Activated CD4-positive, alpha-beta T cell treated with anti-CD3 and anti-CD28 coated beads, Interleukin-10, Interleukin-2, amounts not matched to agents 100 ng/mL and 50 ng/mL, durations not matched to agents 16 hours and 8 hours (primary cell): ENCODE measurements around the gene FERMT3.
A peak's percentile ranks its signal among the peaks of the same experiment; 100 is the strongest.

Source experiments
- DNase-seq: peaks from one replicate; pipeline ENCODE4 v3.0.0-alpha.2; 2020

Gene FERMT3

GRCh38 chr11:64186492-64187165, 19.9 kb upstream of the FERMT3 start:
- peak; percentile 68 for DNase-seq

GRCh38 chr11:64192434-64192833, 14.1 kb upstream of the FERMT3 start:
- no peak for DNase-seq

GRCh38 chr11:64196626-64197025, 9.9 kb upstream of the FERMT3 start:
- DNase-seq = no peak

DNA sequence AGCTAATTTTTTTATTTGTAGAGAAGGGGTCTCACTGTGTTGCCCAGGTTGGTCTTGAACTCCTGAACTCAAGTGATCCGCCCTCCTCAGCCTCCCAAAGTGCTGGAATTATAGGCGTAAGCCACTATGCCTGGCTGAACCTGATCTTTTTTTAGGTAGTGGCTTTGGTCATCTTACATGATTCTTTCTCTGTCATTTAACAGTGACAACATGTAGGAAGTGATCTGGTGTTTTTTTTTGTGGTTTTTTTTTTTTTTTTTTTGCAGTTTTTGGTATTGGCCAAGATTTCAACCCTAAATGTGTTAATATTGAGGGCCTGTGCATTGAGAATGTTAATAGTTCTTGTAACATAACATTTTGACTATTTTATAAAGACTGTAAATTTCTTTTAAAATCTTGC, 8.0 kb upstream of the FERMT3 start:
- DNase-seq = no peak

DNA sequence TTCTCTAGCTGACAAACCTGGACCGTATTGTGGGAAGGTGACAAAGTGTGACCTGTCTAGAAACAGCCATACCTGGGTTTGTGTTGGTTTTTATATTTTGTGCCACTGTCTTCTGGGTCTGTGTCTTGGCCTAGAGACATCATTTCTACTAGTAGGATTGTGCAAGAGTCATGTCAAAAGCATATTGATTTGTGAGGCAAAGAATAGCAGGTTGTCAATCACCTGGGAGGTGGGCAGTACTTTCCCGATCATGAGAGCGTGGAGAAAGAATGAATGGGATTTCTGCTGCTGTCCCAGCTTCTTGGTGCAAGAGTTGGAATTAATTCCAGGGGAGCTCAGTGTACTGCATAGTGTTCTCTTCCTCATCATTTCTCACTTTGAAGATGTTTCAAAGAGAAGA, 5.0 kb upstream of the FERMT3 start:
- DNase-seq = no peak

GRCh38 chr11:64202992-64203391, 3.5 kb upstream of the FERMT3 start:
- DNase-seq = no peak

- no peak for DNase-seq
These were observed 3.0 kb upstream of the FERMT3 start for GRCh38 chr11:64203421-64204079.

DNA sequence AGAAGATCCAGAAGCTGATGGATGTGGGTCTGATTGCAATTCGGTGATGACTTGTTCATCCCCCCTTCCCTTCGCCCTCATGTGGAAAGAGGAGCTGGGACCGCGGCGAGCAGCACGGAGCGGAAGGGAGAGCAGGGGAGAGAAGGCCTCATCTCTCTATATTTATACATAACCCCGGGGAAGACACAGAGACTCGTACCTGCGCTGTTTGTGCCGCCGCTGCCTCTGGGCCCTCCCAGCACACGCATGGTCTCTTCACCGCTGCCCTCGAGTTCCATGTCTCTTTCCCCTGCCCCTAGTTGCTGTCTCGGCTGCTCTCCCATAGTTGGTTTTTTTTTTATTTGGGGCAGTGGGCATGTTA, 2.5 kb upstream of the FERMT3 start:
- no peak for DNase-seq

- DNase-seq = peak; percentile 77
These were observed 2.0 kb upstream of the FERMT3 start for GRCh38 chr11:64204464-64204989.

DNA sequence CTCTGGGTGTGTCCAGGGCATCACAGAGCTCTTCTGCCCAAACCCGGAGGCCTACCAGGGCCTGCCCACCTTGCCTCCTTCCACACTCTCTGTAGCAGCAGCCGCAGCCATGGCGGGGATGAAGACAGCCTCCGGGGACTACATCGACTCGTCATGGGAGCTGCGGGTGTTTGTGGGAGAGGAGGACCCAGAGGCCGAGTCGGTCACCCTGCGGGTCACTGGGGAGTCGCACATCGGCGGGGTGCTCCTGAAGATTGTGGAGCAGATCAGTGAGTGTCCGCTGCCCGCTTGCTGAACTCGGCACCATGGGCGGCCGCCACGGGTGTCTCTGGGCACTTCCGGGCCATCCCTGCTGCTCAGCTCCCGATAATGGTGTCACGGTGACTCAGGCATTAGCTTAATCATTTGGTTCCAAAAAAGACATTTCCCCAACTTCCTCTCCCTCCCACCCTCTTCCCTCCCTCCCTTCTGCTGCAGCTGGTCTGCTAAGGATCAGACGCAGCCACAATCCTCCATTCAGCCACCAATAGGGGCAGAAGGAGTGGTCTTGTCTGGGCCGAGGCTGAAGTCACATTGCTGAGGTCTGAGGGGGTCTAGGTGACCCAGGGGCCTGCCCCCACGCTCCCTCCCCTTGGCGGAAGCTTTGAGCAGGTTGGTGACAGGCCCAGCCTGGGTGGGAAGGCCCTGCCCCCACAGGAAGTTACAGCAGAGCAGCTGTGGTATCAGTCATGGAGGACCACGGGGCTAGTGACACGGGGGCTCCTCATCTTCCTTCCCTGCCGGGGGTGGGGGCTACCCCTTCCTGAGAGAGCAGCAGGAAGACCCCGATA, 950 bp downstream of the FERMT3 start:
- DNase-seq = peak; percentile 91

DNA sequence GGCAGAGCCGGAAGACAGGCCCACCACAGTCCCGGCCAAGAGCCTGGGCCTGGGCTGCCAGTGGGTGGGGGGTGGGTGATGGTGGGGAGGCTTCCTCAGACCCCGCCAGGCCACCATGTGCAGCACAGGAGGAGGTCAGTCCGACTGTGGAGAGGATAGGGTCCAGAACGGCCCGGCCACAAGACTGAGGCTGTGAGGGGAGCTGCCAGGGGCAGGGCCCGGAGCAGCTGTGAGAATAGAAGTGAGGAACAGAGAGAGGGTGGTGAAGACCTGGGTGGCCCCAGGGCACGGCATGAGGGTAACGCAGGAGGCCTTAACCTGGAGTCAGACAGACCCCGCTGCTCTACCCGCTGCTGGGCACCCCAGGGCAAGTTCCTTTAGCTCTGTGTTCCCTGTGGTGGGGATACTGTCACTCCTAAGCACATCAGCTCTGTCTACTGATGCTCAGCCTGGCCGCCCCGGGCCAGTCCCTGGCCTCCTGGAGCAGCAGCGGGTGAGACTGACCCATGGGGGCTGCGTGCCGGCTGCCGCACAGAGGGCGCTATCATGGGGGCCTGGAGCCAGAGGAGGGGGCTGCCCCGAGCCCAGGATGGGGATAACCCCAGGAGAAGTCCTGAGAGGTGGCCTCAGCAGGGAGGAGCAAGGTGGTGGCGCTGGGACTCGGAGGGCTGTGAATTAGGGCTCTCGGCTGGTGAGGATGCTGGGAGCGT, 1.7 kb downstream of the FERMT3 start:
- DNase-seq = no peak

DNA sequence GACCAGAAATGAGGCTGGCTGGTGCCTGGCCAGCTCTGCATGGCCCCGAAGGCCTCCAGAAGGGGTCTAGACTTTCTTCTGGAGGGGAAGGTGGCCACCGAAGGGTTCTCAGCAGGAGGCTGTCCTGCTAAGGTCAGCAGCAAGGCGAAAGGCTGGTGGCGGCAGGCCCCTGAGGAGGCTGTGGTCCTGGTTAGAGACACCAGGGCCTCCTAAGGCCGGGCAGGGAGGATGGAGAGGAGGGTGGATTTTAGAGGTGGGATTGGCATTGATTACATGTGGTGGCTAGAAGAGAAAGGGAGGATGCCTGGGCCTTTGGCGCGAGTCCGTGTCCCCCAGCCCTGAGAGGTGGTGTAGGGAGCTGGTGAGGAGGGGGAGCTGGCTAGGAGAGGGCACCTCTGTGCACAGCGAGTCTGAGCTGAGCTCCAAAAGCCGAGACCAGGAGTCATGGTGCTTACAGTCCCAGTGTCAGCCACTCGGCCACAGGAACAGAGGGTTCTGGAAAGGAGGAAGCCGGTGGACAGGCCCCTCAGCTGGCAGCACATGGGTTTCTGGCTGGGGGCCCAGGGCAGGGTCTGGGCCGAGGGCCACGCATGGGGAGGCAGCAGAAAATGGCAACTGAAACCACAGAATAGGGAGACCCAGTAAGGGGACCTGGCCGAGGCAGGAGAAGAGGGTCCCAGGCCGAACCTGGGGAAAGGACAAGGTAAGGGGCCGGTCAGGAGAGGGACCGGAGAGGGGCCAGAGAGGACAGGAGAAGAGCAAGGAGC, 2.5 kb downstream of the FERMT3 start:
- no peak for DNase-seq

DNA sequence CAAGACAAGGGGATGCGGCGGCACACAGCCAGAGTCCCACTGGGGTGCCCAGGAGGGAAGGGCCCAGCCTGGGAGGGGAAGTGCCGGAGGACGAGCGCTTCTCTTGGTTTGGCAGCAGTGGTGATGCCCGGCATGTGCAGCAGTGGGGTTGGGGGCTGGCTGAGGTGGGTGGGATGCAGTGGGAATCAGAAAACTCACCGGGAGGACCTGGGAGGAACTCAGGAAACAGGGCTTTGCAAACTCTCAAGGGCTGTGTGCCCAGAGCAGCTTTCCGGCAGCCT, 3.0 kb downstream of the FERMT3 start:
- no peak for DNase-seq

DNA sequence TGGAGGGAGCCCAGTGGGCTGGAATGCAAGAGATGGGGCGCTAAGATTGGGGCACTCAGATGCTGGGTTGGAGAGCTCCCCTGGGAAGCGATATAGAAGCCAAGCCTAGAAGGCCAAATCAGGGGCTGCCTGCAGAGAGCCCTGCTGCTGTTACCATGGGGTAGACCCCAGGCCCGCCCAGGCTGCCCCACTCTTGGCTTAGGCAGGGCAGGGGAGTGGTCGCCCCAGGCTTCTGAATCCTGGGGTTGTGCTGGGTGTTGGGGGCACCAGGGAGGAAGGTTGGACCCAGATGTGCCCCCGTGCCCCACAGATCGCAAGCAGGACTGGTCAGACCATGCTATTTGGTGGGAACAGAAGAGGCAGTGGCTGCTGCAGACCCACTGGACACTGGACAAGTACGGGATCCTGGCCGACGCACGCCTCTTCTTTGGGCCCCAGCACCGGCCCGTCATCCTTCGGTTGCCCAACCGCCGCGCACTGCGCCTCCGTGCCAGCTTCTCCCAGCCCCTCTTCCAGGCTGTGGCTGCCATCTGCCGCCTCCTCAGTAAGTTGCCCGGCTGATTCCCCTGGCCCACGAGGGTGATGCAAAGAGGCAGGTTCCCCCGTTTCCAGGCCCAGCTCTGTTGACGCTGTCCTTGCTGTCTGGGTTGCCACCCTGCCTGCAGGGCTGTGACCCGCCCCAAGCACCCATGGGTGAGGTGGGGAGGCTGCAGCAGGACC, 3.9 kb downstream of the FERMT3 start:
- DNase-seq = no peak

DNA sequence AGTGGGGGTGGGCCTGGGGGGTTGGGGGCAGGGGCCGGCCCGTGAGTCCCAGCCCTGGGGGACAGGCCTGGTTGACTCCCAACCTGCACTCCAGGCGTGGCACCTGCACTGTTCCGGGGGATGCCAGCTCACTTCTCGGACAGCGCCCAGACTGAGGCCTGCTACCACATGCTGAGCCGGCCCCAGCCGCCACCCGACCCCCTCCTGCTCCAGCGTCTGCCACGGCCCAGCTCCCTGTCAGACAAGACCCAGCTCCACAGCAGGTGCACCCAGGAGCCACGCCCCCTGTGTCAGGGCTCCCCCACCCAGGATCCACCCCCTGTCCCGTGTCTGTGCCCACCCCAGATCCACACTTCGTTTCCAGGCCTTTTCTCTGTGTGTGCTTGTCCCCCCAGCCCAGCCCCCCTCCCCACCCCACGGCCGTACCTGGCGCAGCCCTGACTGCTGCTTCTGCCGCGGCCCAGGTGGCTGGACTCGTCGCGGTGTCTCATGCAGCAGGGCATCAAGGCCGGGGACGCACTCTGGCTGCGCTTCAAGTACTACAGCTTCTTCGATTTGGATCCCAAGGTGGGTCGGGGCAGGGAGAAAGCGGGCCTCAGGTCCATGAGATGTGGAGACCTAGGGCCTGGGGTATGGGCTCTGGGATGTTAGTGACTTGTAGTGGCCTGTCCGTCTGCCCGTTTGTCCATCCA, 4.8 kb downstream of the FERMT3 start:
- DNase-seq = no peak

DNA sequence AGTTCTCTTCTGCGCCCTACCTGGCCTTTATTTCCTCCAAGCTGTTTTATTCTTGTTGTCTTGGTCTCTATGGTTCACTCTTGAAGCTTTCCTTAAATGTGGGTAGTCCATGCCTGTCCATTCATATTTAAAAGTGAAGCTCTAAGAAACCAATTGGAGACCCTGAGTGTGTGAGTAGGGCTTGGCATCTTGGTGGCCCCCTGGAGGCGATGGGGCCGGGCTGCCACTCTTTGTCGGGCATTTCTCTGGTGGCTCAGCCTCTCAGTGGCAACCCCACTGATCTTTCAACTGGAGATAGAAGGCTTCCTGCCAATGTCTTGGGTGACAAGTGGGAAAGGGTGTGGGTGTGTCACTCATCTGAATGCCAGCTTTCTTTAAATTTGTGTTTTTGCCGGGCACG, 10.4 kb downstream of the FERMT3 start:
- DNase-seq = no peak

DNA sequence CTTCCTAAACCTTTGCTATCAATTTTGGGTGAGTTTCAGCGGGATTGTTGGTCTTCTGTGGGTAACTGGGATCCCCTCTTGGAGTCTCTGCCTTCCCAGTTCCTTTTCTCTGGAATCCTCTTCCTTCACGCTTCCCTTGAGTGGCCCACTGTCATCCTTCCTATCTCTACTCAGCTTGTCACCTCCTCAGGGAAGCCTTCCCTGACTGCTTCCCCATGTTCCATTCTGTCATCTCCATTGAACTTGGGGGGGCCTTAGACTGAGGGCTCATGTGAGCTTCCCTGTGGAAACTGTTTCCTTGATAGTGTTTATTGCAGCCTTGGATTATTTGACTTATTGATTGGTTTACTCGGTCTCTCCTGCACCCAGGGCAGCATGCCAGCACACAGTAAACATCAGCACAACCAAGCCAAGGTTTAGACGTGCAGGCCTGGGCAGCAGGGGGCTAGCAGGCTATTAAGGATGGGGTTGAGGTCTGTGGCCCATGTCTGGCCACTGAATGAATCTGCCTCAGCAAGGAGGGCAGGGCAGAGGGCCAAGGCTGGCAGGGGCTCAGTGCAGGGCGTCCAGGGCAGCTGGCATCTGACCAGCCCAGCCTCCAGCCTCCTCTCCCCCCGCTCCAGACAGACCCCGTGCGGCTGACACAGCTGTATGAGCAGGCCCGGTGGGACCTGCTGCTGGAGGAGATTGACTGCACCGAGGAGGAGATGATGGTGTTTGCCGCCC, 12.3 kb downstream of the FERMT3 start:
- DNase-seq = no peak

- no peak for DNase-seq
These were observed 12.8 kb downstream of the FERMT3 start for GRCh38 chr11:64219354-64219684.

GRCh38 chr11:64219755-64220154, 13.2 kb downstream of the FERMT3 start:
- no peak for DNase-seq

- no peak for DNase-seq
These were observed 13.8 kb downstream of the FERMT3 start for GRCh38 chr11:64220271-64220670.

DNA sequence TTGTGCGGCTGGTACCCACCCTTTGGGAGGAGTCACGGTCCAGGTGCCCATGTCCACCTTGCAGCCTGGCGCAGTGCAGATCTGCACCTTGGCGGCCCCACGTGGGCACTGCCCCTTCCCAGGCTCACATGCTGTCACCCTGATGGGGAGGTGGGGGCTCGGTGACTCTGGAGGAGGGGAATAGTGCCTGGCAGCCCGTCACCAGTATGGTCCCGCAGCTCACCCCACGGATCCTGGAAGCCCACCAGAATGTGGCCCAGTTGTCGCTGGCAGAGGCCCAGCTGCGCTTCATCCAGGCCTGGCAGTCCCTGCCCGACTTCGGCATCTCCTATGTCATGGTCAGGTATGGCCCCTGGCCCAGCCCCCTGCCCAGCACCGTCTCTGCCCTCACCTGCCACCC, 14.3 kb downstream of the FERMT3 start:
- no peak for DNase-seq
